Fibroblast of lung (primary cell): ENCODE measurements around the gene SYT12. TPM values are rescaled to one million over a fixed set of nuclear protein-coding genes. Genes with fewer than 3 reads are reported as not detected.

Source experiments
- DNase-seq, 2 donors: peaks; one replicate each; pipeline versions ENCODE4 v3.0.0 to v3.0.0-alpha.2; 2010; ENCODE audit warnings: low read depth in 2 of 2
- H2AFZ ChIP-seq: 2 replicates; pipeline ENCODE4 v1.5.1; 2012; ENCODE audit warnings: low read length, control low read depth, inconsistent platforms
- H3K27ac ChIP-seq: 2 replicates; pipeline ENCODE4 v1.5.1; 2011; ENCODE audit warnings: low read length, control low read depth; ENCODE audit not compliant: insufficient read depth
- H3K27me3 ChIP-seq: 2 replicates; pipeline ENCODE4 v1.5.1; 2011; ENCODE audit warnings: mild to moderate bottlenecking, low read length; ENCODE audit not compliant: control insufficient read depth, insufficient read depth
- H3K36me3 ChIP-seq: 2 replicates; pipeline ENCODE4 v1.5.1; 2011; ENCODE audit warnings: low read length; ENCODE audit not compliant: control insufficient read depth, insufficient read depth
- H3K4me1 ChIP-seq: 2 replicates; pipeline ENCODE4 v1.5.1; 2011; ENCODE audit warnings: low read length; ENCODE audit not compliant: control insufficient read depth, insufficient read depth; ENCODE audit errors: extremely low read depth
- H3K4me2 ChIP-seq: 2 replicates; pipeline ENCODE4 v1.5.1; 2011; ENCODE audit warnings: low read length, control low read depth; ENCODE audit not compliant: insufficient read depth; ENCODE audit errors: extremely low read depth
- H3K4me3 ChIP-seq, 4 experiments: fragments of 200-600 bp in 1 of 4; sonication (generic) in 1 of 4; replicated peaks in 1 of 4; 2 replicates each; pipeline ENCODE4 v1.5.1; 2011 to 2016; ENCODE audit warnings: low read length in 4 of 4, low read depth in 3 of 4, mild to moderate bottlenecking in 3 of 4, control low read depth in 2 of 4, inconsistent platforms in 1 of 4, mixed read lengths in 1 of 4; ENCODE audit not compliant: insufficient read depth in 1 of 4; ENCODE audit errors: control extremely low read depth in 1 of 4
- H3K79me2 ChIP-seq: 2 replicates; pipeline ENCODE4 v1.5.1; 2012; ENCODE audit warnings: mild to moderate bottlenecking, low read length, inconsistent platforms; ENCODE audit not compliant: control insufficient read depth, insufficient read depth
- H3K9ac ChIP-seq: 2 replicates; pipeline ENCODE4 v1.5.1; 2011; ENCODE audit warnings: mild to moderate bottlenecking, low read length, control low read depth; ENCODE audit not compliant: insufficient read depth
- H3K9me3 ChIP-seq: 2 replicates; pipeline ENCODE4 v1.5.1; 2012; ENCODE audit warnings: low read depth, low read length; ENCODE audit not compliant: control insufficient read depth, insufficient read depth
- H4K20me1 ChIP-seq: 2 replicates; pipeline ENCODE4 v1.5.1; 2011; ENCODE audit warnings: low read length; ENCODE audit not compliant: control insufficient read depth, insufficient read depth; ENCODE audit errors: extremely low read depth
- CTCF ChIP-seq, 2 donors: IDR thresholded peaks in 1 of 2; conservative IDR thresholded peaks in 1 of 2; 1 replicate in 1 of 2; 2 replicates in 1 of 2; pipeline ENCODE4 v1.5.1; 2011 to 2012; ENCODE audit warnings: low read length in 2 of 2, control low read depth in 1 of 2, inconsistent platforms in 1 of 2, low read depth in 1 of 2, mild to moderate bottlenecking in 1 of 2
- EZH2 ChIP-seq: IDR thresholded peaks from 2 replicates; pipeline ENCODE4 v1.5.1; 2012; ENCODE audit warnings: low read length, control low read depth, mild to moderate bottlenecking; ENCODE audit errors: missing control alignments
- polyA plus RNA-seq, 2 donors: library from polyadenylated mRNA; depleted of rRNA in 1 of 2; stranded (reverse) in 1 of 2; unstranded in 1 of 2; fragments of >200 nt; gene quantifications; 2 replicates each; pipeline ENCODE4 v1.2.1, GENCODE V29; 2011 to 2012; ENCODE audit warnings: missing spikeins in 1 of 2
- total RNA-seq: library from RNA; depleted of rRNA; stranded (reverse); fragments of >200 nt; gene quantifications from 2 replicates; pipeline ENCODE4 v1.2.1, GENCODE V29; 2014

SYT12 gene
- total and polyA plus RNA-seq, 2 donors (not counting 1 experiment from before 2014, with no cell fraction given): under 0.01 TPM; not detected in 1

GRCh38 chr11:66996609-66997273 lies 26.2 kb upstream of the SYT12 start:
- Histone ChIP-seq H2AFZ (no peak overlapping the region), H3K27ac (no peak overlapping the region), H3K4me3 (no peak overlapping the region)

GRCh38 chr11:66999555-66999954 lies 23.4 kb upstream of the SYT12 start:
- Histone ChIP-seq H3K4me3 (no peak overlapping the region), H3K4me1 (no peaks in the 10 kb centered on the region), H4K20me1 (no peaks in the 10 kb centered on the region), H3K9ac (no peak overlapping the region), H3K27me3 (no peaks in the 10 kb centered on the region), H3K27ac (no peak overlapping the region), H3K79me2 (no peaks in the 10 kb centered on the region), H3K4me2 (no peak overlapping the region), H3K9me3 (no peaks in the 10 kb centered on the region), H3K36me3 (no peaks in the 10 kb centered on the region), H2AFZ (no peak overlapping the region)
- DNase-seq: no peak
- no peak for TF ChIP-seq EZH2
- no peak for TF ChIP-seq CTCF (conservative IDR thresholded peaks at IDR 0.05 in 1 of 2, IDR thresholded peaks at IDR 0.05 in 1 of 2; ENCODE audit: low read depth in 1 of 2, low read length in 2 of 2)

More at GRCh38 chr11:66996609-66997273, 26.2 kb upstream of the SYT12 start:
- H3K27me3 ChIP-seq: no peaks in the 10 kb centered on the region
- no peak overlapping the region for H3K4me2 ChIP-seq
- no peaks in the 10 kb centered on the region for H3K79me2 ChIP-seq
- H3K4me1 ChIP-seq: no peaks in the 10 kb centered on the region
- no peaks in the 10 kb centered on the region for H3K36me3 ChIP-seq
- peak; percentile 20 to 80 for DNase-seq
- no peaks in the 10 kb centered on the region for H4K20me1 ChIP-seq
- no peak overlapping the region for H3K9ac ChIP-seq
- TF ChIP-seq EZH2 (no peak), CTCF (conservative IDR thresholded peaks at IDR 0.05 in 1 of 2, IDR thresholded peaks at IDR 0.05 in 1 of 2; ENCODE audit: low read depth in 1 of 2, low read length in 2 of 2) (no peak)
- no peaks in the 10 kb centered on the region for H3K9me3 ChIP-seq

GRCh38 chr11:67001332-67001731 lies 21.6 kb upstream of the SYT12 start:
- no peaks in the 10 kb centered on the region for H3K9me3 ChIP-seq
- no peaks in the 10 kb centered on the region for H3K27me3 ChIP-seq
- no peak for TF ChIP-seq EZH2
- TF ChIP-seq CTCF (conservative IDR thresholded peaks at IDR 0.05 in 1 of 2, IDR thresholded peaks at IDR 0.05 in 1 of 2; ENCODE audit: low read depth in 1 of 2, low read length in 2 of 2): no peak
- H3K4me3 ChIP-seq: no peak overlapping the region
- H3K79me2 ChIP-seq: no peaks in the 10 kb centered on the region
- H3K36me3 ChIP-seq: no peaks in the 10 kb centered on the region
- H3K9ac ChIP-seq: no peak overlapping the region
- H3K4me1 ChIP-seq: no peaks in the 10 kb centered on the region
- H4K20me1 ChIP-seq: no peaks in the 10 kb centered on the region
- no peak overlapping the region for H2AFZ ChIP-seq
- H3K27ac ChIP-seq: no peak overlapping the region
- H3K4me2 ChIP-seq: no peak overlapping the region
- no peak for DNase-seq
